ENCODE results near the gene AQP1.

The AQP1 gene

GRCh38 chr7:30867483-30867882 lies 44.2 kb upstream of the AQP1 start:
- no peak for TF ChIP-seq CTCF (conservative IDR thresholded peaks at IDR 0.05; ENCODE audit: low read depth, low read length)
- no peak overlapping the region for H3K4me3 ChIP-seq (ENCODE audit: low read depth, low read length)
- no peak for DNase-seq (ENCODE audit: low read depth)

GRCh38 chr7:30869794-30870611 lies 41.6 kb upstream of the AQP1 start:
- no peak for TF ChIP-seq CTCF (conservative IDR thresholded peaks at IDR 0.05; ENCODE audit: low read depth, low read length)
- no peak overlapping the region for H3K4me3 ChIP-seq (ENCODE audit: low read depth, low read length)

GRCh38 chr7:30870821-30871518 lies 40.7 kb upstream of the AQP1 start:
- DNase-seq (ENCODE audit: low read depth), result no peak
- no peak overlapping the region for H3K4me3 ChIP-seq (ENCODE audit: low read depth, low read length)
- no peak for TF ChIP-seq CTCF (conservative IDR thresholded peaks at IDR 0.05; ENCODE audit: low read depth, low read length)

More at GRCh38 chr7:30869794-30870611, 41.6 kb upstream of the AQP1 start:
- DNase-seq (ENCODE audit: low read depth), result peak; percentile 33

GRCh38 chr7:30871655-30872054 lies 40.0 kb upstream of the AQP1 start:
- H3K4me3 ChIP-seq (ENCODE audit: low read depth, low read length), result no peak overlapping the region
- no peak for TF ChIP-seq CTCF (conservative IDR thresholded peaks at IDR 0.05; ENCODE audit: low read depth, low read length)

GRCh38 chr7:30873207-30873606 lies 38.4 kb upstream of the AQP1 start:
- no peak for TF ChIP-seq CTCF (conservative IDR thresholded peaks at IDR 0.05; ENCODE audit: low read depth, low read length)
- H3K4me3 ChIP-seq (ENCODE audit: low read depth, low read length), result no peak overlapping the region
- DNase-seq (ENCODE audit: low read depth), result no peak

More at GRCh38 chr7:30871655-30872054, 40.0 kb upstream of the AQP1 start:
- DNase-seq (ENCODE audit: low read depth), result no peak

GRCh38 chr7:30873656-30874055 lies 38.0 kb upstream of the AQP1 start:
- TF ChIP-seq CTCF (conservative IDR thresholded peaks at IDR 0.05; ENCODE audit: low read depth, low read length), result no peak
- H3K4me3 ChIP-seq (ENCODE audit: low read depth, low read length), result no peak overlapping the region
- no peak for DNase-seq (ENCODE audit: low read depth)
